Limb (tissue), 2 donors: Measurements from ENCODE around the gene HTR1E.
"Not testable (repeated sequence)": the region's sequence is repeated elsewhere in the genome, so short reads cannot be mapped to it uniquely, and the experiment has no call there.

ENCODE experiments used
- DNase-seq, 2 donors: peaks; one replicate each; pipeline ENCODE4 v3.0.0-alpha.2; 2016; ENCODE audit errors: extremely low spot score in 2 of 2

The HTR1E gene

DNA sequence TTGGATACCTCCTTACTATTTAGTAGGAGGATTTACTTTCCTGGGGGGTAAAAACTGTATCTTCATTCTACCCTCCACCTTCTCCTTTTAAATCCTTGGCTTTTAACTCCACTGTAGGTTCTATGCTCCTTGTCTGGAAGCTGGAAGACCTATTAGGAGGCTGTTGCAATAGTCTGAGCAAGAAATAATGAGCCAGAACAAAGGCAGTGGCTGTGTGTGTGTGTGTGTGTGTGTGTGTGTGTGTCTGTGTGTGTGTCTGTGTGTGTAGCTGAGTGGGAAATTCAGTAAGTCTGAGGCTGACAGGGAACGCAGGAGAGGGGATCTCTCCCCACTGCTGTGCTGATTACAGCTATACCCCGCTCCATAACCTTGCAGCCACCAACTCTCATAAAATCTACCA, 35.8 kb downstream of the HTR1E start:
- no peak for DNase-seq

DNA sequence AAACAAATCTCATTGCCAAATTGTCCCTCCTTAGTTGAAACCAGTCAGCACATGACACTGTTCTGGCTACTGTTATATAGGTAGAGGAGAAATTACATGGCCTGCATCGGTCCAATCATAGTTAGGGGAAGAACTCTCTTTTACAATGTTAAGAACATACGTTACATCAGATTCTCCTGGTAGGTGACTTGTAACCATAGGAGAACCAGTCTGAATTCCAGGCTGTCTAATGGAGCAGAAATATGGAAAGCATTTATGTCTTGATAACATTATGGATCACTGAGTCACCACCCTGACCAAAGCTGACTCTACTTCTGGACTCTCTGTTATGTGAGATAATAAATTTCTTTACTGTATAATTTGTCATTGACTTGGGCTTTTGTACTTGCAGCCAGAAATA, 40.9 kb downstream of the HTR1E start:
- DNase-seq = no peak

DNA sequence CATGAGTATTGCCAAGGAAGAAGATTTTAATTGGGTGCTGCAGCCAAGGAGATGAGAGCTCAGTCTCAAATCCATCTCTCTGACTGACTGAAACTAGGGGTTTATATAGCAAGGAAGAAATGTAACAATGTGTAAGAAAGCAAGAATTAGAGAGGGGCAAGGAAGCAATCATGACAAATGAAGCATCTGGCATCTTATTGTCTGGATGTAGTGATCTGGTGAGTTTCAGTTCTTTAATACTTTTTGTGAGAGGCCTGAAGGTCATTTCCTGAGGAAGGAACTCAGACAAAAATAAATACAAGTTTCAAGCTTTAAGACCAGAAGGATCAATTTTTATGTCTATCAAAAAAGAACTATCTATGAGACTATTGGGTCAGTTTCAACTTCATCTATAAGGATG, 64.2 kb downstream of the HTR1E start:
- no peak for DNase-seq

DNA sequence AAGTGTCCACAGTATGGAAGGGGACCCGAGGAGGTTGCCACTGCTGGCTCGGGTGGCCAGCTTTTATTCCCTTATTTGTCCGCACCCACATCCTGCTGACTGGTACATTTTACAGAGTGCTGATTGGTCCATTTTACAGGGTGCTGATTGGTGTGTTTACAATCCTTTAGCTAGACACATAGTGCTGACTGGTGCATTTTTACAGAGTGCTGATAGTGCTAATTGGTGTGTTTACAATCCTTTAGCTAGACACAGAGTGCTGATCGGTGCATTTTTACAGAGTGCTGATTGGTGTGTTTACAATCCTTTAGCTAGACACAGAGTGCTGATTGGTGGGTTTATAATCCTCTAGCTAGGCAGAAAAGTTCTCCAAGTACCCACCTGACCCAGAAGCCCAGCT, 65.1 kb downstream of the HTR1E start:
- not testable (repeated sequence) for DNase-seq

DNA sequence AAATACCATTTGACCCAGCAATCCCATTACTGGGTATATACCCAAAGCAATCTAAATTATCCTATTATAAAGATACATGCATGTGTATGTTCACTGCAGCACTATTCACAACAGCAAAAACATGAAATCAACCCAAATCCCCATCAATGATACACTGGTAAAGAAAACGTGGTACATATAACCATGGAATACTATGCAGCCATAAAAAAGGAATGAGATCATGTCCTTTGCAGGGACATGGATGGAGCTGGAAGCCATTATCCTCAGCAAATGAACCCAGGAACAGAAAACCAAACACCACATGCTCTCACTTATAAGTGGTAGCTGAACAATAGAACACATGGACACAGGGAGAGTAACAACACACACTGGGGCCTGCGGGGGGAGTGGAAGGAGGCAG, 69.2 kb downstream of the HTR1E start:
- DNase-seq = not testable (repeated sequence)

DNA sequence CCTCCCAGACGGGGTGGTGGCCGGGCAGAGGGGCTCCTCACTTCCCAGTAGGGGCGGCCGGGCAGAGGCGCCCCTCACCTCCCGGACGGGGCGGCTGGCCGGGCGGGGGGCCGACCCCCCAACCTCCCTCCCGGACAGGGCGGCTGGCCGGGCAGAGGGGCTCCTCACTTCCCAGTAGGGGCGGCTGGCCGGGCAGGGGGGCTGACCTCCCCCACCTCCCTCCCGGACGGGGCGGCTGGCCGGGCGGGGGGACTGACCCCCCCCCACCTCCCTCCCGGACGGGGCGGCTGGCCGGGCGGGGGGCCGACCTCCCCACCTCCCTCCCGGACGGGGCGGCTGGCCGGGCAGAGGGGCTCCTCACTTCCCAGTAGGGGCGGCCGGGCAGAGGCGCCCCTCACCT, 72.3 kb downstream of the HTR1E start:
- not testable (repeated sequence) for DNase-seq

DNA sequence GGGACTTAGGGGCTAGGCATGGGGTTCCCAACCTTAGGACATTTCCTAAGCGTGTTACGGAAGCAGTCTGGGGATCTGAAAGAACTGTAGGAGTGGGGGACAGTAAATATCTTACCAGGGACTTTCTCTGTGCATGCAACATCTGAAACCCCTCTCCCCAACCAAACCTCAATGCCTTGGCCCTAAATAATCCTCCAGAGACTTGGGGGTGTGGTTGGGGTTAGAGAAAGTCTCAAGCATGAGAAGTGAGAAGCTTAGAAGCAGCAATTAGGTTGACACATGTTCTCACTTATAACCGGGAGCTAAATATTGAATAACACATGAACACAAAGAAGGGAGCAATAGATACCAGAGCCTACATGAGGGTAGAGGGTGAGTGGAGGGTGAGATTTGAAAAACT, 74.7 kb downstream of the HTR1E start:
- no peak for DNase-seq

DNA sequence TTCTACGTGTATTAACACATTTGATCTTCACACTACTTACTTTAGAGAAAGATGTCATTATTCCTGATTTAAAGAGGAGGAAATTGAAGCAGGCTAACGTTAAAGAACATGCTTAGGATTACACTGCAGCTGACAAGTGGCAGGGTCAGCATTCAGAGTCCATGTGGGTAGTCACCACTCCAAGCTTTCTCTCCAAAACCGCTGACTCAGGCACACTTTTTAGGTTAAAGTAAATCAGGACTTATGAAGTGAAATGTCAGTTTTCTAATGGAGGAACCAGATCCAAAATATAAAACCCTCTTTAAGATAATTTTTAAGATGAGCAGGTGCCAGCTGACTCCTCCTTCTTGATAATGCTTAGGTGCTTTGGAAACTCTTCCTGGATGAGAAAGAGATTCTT, 75.4 kb downstream of the HTR1E start:
- no peak for DNase-seq

DNA sequence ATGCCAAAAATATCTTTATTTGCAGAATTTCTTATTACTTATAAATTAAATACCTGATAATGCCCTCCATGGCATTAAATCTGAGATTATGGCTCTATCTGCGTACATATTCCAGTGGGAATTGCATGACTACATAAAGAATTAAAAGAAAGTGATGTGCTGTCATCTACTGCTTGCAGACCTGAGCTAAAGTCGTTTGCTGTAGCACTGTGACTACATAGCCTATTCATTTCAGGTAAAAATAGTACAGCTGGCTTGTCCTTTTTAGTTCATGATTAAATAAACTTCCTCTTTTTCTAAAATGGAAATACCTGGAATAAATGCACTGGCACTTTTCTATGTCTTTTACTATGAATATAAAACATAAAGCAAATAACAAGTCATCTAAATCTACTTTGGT, 79.4 kb downstream of the HTR1E start:
- DNase-seq = no peak

DNA sequence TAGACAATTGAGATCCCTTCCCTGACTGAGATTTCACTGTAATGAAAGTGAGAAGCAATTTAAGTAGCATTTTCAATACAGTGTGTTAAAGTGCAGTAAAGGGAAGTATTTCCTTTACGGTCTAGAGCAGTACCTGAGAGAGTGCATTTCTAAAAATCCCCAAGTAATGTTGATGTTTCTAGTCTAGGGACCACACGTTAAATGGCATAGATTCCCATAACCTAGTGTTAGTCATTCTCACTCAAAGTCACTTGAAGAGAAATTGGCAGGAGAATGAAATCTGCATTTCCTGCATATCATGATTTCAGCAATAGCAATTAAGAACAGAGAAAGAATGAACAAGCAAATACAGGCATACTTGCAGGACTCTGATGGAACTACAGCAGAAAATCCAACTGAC, 89.7 kb downstream of the HTR1E start:
- DNase-seq = no peak

DNA sequence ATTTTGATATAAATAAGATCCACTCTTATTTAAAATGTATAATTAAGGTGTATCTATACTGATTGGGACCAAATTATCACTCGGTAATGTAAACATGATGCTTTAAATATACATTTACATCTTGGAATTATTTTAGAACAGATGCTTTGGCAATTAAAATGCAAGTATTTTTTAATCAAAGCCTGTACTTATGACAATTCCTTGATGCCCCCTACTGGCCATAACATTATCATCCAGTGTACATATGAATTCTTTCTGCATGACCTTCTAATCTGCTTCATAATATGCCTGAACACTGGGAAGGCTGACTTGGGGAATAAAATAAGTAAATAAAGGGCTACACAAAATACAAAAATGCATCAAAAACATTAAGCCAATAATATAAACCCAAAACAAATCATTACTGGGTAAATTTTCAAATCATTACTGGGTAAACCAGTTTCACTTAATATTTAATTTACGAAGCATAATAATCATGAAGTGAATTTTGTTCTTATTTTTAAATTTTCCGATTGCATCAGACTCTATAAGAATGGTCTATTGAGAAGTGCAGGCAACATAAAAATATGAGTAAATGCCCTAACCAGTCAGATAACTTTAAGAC, 92.5 kb downstream of the HTR1E start:
- DNase-seq = peak in 1 of 2 donors; percentile 36

DNA sequence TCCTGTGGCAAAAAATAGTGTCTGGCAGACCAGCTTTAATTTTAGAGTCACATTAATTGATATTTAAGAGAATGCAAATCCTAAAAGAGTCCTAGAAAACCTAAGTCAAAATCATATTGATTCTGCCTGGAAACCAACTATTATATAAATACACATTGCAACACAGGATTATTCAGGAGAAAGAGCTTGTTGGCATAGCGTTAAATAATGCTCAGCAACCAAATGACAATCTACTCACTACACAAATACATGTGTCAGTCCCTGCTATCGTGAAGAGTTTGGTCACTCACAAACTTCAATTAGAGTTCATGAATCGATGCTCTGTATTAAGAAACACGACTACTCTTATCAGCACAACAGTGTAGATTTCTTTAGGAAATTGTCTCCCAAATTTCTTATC, 103.4 kb downstream of the HTR1E start:
- no peak for DNase-seq

DNA sequence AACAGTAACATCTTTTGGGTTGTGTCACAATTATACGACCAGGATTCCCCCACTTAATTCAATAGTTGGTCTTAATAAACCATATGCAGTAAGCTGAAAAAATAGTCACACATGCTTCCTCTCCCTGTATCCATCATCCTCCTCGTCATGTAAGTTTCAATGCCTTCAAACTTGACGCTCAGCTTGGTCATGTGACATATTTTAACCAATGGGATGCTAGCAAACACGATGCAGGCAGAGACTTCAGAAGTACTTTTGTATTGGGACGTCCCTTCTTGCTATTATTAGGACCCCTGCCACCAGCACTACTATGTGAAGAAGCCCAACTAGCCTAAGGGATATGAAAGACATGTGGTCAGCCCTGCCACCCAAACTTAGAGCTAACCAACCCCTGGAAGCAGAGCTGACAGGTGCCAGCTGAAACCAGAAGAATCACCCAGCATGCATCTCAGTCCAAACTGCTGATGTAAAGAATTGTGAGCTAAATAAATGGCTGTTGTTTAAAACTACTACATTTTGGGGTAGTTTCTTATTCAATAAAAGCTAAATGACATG, 108.3 kb downstream of the HTR1E start:
- DNase-seq = no peak

DNA sequence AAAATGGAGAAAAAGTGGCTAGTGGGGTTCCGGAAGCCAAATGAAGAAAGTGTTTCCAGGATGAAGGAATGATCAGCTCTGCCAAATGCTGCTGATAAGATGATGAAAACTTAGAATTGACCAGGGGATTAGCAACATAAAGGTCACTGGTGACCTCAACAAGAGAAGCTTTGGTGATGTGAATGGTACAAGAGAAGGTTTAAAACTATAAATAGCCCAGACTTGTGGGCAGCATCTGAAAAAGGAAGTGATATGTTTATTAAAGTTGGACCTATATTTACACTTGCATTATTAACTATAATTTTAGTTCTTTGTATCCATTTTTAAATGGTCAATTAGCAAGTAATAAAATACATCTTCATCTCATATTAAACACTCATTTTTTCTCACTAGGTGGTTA, 112.5 kb downstream of the HTR1E start:
- no peak for DNase-seq

DNA sequence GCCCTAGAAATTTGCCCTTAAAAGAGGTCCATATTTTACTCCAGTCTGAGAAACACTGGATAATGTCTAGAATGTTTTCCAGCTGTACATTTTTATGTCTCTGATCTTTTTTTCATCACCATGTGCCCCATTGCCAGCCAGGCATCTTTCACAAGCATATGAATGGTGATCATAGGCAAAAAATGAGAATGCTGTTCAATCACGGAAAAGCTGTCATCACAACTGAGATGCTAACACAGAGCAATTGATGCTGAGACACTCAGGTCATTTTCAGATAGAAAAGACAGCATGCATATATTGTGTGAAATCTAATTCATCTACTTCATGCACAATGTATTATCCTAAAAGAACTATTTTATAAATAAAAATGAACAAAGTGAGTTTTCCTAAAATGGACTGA, 116.0 kb downstream of the HTR1E start:
- DNase-seq = no peak

DNA sequence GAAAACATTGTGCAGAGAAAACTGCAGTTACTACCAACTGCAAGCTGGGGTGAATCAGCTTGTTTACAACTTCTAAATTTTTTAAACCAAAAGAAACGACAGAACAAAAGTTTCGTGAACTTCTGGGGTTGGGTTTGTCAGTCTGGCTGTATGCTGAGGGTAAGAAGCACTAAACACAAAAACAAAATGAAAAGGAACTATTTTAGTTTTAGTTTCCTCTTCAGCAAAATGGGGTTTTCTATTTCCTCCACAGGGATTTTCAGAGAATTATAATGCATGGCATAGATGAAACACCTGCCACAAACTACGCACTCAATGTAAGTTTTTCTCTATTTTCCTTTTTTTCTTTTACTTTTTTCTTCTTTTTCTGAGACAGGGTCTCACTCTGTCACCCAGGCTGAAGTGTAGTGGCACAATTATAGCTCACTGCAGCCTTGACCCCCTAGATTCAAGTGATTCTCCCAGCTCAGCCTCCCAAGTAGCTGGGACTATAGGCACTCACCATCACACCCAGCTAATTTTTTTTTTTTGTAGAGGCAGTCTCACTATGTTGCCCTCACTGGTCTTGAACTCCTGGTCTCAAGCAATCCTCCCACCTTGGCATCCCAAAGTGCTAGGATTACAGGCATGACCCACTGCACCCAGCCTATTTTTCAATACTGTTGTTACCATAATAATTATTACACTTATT, 117.0 kb downstream of the HTR1E start:
- no peak for DNase-seq

DNA sequence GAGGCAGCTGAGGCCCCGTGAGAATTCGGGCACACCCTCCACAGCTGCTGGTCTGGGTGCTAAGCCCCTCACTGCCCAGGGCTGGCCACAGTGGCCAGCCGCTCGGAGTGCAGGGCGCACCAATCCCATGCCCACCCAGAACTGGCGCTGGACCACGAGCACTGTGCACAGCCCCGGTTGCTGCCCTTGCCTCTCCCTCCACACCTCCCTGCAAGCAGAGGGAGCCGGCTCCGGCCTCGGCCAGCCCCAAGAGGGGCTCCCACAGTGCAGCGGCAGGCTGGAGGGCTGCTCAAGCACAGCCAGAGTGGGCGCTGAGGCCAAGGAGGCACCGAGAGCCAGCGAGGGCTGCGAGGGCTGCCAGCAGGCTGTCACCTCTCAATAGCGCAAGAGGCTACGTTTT, 122.6 kb downstream of the HTR1E start:
- DNase-seq = no peak

DNA sequence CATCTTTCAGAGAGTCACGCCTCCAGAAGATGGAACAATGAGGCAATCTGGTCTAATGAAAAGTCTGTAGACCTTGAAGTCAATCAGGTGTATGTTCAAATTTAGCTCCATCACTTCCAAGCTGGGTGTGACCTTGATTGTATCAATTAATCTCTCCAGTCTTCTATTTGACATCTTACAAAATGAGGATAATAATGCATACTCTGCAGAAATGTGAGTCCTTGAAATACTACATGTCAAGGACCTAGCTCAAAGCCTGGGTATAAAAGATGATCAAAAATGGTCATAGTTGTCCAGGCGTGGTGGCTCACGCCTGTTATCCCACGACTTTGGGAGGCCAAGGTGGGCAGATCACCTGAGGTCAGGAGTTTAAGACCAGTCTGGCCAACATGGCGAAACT, 127.8 kb downstream of the HTR1E start:
- DNase-seq = no peak
